ENCODE measurements around the gene MYCL. TPM values are rescaled to one million over a fixed set of nuclear protein-coding genes. Genes with fewer than 3 reads are reported as not detected.

The MYCL gene
- total and polyA plus RNA-seq, 2 of the 13 experiments (the other 11 are each of a cell fraction or from before 2014, with no cell fraction given) = 0.31 to 1.7 TPM

- H3K9me3 ChIP-seq (ENCODE audit: low read length) = no peaks in the 10 kb centered on the region
- FAIRE-seq (no peak), DNase-seq (ENCODE audit: low spot score) (no peak), ATAC-seq (no peak)
- H3K79me2 ChIP-seq (ENCODE audit: insufficient read depth, low read length) = peaks cover 3% of the 10 kb centered on the region
- no peak overlapping the region for H3K27ac ChIP-seq (ENCODE audit: extremely low read length, insufficient read depth, low read length)
- H3K36me3 ChIP-seq (replicated peaks in 1 of 2; ENCODE audit: control insufficient read depth in 1 of 2, insufficient read depth in 2 of 2, low read length in 2 of 2) = peaks cover 5 to 36% of the 10 kb centered on the region in 2 experiments
- H3K27me3 ChIP-seq (ENCODE audit: control insufficient read depth in 1 of 2, insufficient read depth in 2 of 2, low read length in 2 of 2) = no peaks in the 10 kb centered on the region
- H3K4me2 ChIP-seq (ENCODE audit: low read depth, low read length) = no peak overlapping the region
- peaks cover 8% of the 10 kb centered on the region; the same call in 1 of the 2 replicates for H4K20me1 ChIP-seq (ENCODE audit: insufficient read depth, low read length)
- no peak overlapping the region for H2AFZ ChIP-seq (ENCODE audit: low read length)
- H3K4me1 ChIP-seq (ENCODE audit: insufficient read depth, low read length) = peaks cover 39% of the 10 kb centered on the region
- 98% methylated on average over 3 of the region's 3 CpGs for WGBS (ENCODE audit: low lambda C conversion rate)
- POLR2A ChIA-PET = interaction anchor here (1.6 kb wide), 1 partner anchor 51 kb away, joined by 5 read pairs; the partner anchor contains the start of gene MYCL
- intact Hi-C loops (cut with micrococcal nuclease; ENCODE audit: unreplicated experiment) (loop anchor here (5.0 kb wide), 1 partner anchor 52 kb away; the partner anchor contains the start of gene MYCL), in situ Hi-C loops (cut with HindIII; ENCODE audit: extremely low pct_ligation_motif_present, low pct_unique_long_range_greater_than_20kb) (no loop called here)
- no TSS peak for BruUV-seq (replicated peaks)
- CTCF ChIA-PET (ENCODE audit: low intra/inter-chr PET ratio, low total read pairs) = no interaction called here
- no peak overlapping the region for H3K4me3 ChIP-seq (replicated peaks in 1 of 3; ENCODE audit: insufficient read depth in 1 of 3, low read depth in 2 of 3, low read length in 3 of 3)
- H3K9ac ChIP-seq (ENCODE audit: insufficient read depth, low read depth, low read length) = no peak overlapping the region
- TF ChIP-seq PCBP1 (IDR thresholded peaks at IDR 0.05; ENCODE audit: borderline replicate concordance, low read depth, low read length) (no peak), SP4 (CRISPR knock-in tag; IDR thresholded peaks at IDR 0.05) (no peak), CBFB (CRISPR knock-in tag; IDR thresholded peaks at IDR 0.05) (no peak), ZNF646 (CRISPR knock-in tag; IDR thresholded peaks at IDR 0.05) (no peak), HMGA1 (CRISPR knock-in tag; conservative IDR thresholded peaks at IDR 0.05) (no peak), HDAC6 (IDR thresholded peaks at IDR 0.05; ENCODE audit: low read depth, low read length) (no peak), ZNF609 (CRISPR knock-in tag; IDR thresholded peaks at IDR 0.05; ENCODE audit: borderline replicate concordance) (no peak), ZNF225 (CRISPR knock-in tag; IDR thresholded peaks at IDR 0.05) (no peak), ZNF138 (CRISPR knock-in tag; IDR thresholded peaks at IDR 0.05; ENCODE audit: low read depth) (no peak), ZNF10 (CRISPR knock-in tag; IDR thresholded peaks at IDR 0.05; ENCODE audit: borderline replicate concordance, low read depth) (no peak), ZBTB14 (CRISPR knock-in tag; IDR thresholded peaks at IDR 0.05) (no peak), ZNF557 (CRISPR knock-in tag; IDR thresholded peaks at IDR 0.05) (no peak)
Measured at GRCh38 chr1:39850606-39851216, 51.0 kb downstream of the MYCL start.
